MM.1S (cell line): ENCODE data around the gene SLC8A1.

Experiments used
- DNase-seq: peaks from one replicate; pipeline ENCODE4 v3.0.0-alpha.2; 2015
- H2AFZ ChIP-seq: fragments of 300-600 bp; sonication (generic); 2 replicates; pipeline ENCODE4 v1.6.0; 2016; ENCODE audit warnings: antibody characterized with exemption, low read length
- H3F3A ChIP-seq: fragments of 300-600 bp; sonication (generic); 2 replicates; pipeline ENCODE4 v1.6.1; 2016; ENCODE audit warnings: mild to moderate bottlenecking, antibody characterized with exemption, low read length, moderate library complexity, mixed read lengths; ENCODE audit not compliant: insufficient read depth
- H3K27ac ChIP-seq: fragments of 300-600 bp; sonication (generic); 2 replicates; pipeline ENCODE4 v1.5.1; 2016; ENCODE audit warnings: mild to moderate bottlenecking, low read length
- H3K27me3 ChIP-seq: fragments of 300-600 bp; sonication (generic); replicated peaks from 2 replicates; pipeline ENCODE4 v1.6.0; 2016; ENCODE audit warnings: low read length; ENCODE audit not compliant: insufficient read depth
- H3K36me3 ChIP-seq: fragments of 300-600 bp; sonication (generic); replicated peaks from 2 replicates; pipeline ENCODE4 v1.6.1; 2016; ENCODE audit warnings: mild to moderate bottlenecking, low read length, mixed read lengths; ENCODE audit not compliant: insufficient read depth
- H3K4me1 ChIP-seq: fragments of 300-600 bp; sonication (generic); 2 replicates; pipeline ENCODE4 v1.6.1; 2016; ENCODE audit warnings: low read length, mixed read lengths
- H3K4me2 ChIP-seq: fragments of 300-600 bp; sonication (generic); 2 replicates; pipeline ENCODE4 v1.6.0; 2016; ENCODE audit warnings: low read depth, low read length
- H3K4me3 ChIP-seq: fragments of 300-600 bp; sonication (generic); 2 replicates; pipeline ENCODE4 v1.5.1; 2016; ENCODE audit warnings: low read length, mixed read lengths
- H3K79me2 ChIP-seq: fragments of 300-600 bp; sonication (generic); 2 replicates; pipeline ENCODE4 v1.6.1; 2016; ENCODE audit warnings: mixed run types, low read length, mixed read lengths
- H3K9ac ChIP-seq: fragments of 300-600 bp; sonication (generic); 2 replicates; pipeline ENCODE4 v1.6.1; 2016; ENCODE audit warnings: low read length, mixed read lengths
- H3K9me2 ChIP-seq: fragments of 300-600 bp; sonication (generic); replicated peaks from 2 replicates; pipeline ENCODE4 v1.6.1; 2016; ENCODE audit warnings: mild to moderate bottlenecking, low read length, mixed read lengths; ENCODE audit not compliant: insufficient read depth
- H3K9me3 ChIP-seq: fragments of 300-600 bp; sonication (generic); replicated peaks from 2 replicates; pipeline ENCODE4 v1.6.1; 2016; ENCODE audit warnings: mild to moderate bottlenecking, low read length, mixed read lengths; ENCODE audit not compliant: insufficient read depth
- H4K20me1 ChIP-seq: fragments of 300-600 bp; sonication (generic); 2 replicates; pipeline ENCODE4 v1.6.1; 2016; ENCODE audit warnings: mild to moderate bottlenecking, low read length, moderate library complexity, mixed read lengths; ENCODE audit not compliant: insufficient read depth
- EZH2 ChIP-seq: fragments of 300-600 bp; sonication (generic); optimal IDR thresholded peaks from 2 replicates; pipeline ENCODE3; 2017; ENCODE audit warnings: low read depth, mild to moderate bottlenecking, antibody characterized with exemption, low read length, mixed read lengths
- EZH2phosphoT487 ChIP-seq: fragments of 300-600 bp; sonication (generic); IDR thresholded peaks from 2 replicates; pipeline ENCODE4 v1.6.1; 2018; ENCODE audit warnings: antibody characterized with exemption, low read length
- TF ChIP-seq, protein P1 (sequence below): fragments of 300-600 bp; sonication (generic); IDR thresholded peaks from 2 replicates; pipeline ENCODE4 v1.5.1; 2016; ENCODE audit warnings: antibody characterized with exemption, low read length, mixed read lengths

The SLC8A1 gene

DNA sequence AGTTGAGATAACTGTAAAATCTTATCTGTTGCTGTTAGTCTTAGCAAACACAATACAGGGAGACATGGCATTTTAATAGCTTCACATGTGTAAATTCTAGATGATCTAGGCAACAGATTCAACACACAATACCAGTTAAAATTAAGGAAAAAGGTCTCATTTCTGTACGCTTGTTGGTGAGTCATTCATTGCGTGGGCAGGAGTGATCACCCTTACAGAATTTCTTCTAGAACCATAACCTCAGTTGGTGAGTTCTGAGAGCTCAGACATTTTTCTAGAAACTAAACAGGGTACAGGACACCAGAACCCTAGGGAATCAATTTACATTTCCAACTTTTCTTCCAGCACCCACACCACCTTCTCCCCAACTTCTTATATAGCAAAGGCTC, 81.9 kb downstream of the SLC8A1 start:
- H3K4me3 ChIP-seq = no peak overlapping the region
- H3K9ac ChIP-seq = no peak overlapping the region
- H3K27me3 ChIP-seq = no peaks in the 10 kb centered on the region
- H2AFZ ChIP-seq = no peak overlapping the region
- H3F3A ChIP-seq = no peaks in the 10 kb centered on the region
- H3K79me2 ChIP-seq = no peaks in the 10 kb centered on the region
- no peaks in the 10 kb centered on the region for H3K4me1 ChIP-seq
- no peaks in the 10 kb centered on the region for H3K36me3 ChIP-seq
- no peak for DNase-seq
- no peaks in the 10 kb centered on the region for H3K9me2 ChIP-seq
- no peak overlapping the region for H3K4me2 ChIP-seq
- no peaks in the 10 kb centered on the region for H4K20me1 ChIP-seq
- no peaks in the 10 kb centered on the region for H3K9me3 ChIP-seq
- TF ChIP-seq EZH2phosphoT487 = no peak
- TF ChIP-seq EZH2 = no peak
- TF ChIP-seq, protein P1, sequence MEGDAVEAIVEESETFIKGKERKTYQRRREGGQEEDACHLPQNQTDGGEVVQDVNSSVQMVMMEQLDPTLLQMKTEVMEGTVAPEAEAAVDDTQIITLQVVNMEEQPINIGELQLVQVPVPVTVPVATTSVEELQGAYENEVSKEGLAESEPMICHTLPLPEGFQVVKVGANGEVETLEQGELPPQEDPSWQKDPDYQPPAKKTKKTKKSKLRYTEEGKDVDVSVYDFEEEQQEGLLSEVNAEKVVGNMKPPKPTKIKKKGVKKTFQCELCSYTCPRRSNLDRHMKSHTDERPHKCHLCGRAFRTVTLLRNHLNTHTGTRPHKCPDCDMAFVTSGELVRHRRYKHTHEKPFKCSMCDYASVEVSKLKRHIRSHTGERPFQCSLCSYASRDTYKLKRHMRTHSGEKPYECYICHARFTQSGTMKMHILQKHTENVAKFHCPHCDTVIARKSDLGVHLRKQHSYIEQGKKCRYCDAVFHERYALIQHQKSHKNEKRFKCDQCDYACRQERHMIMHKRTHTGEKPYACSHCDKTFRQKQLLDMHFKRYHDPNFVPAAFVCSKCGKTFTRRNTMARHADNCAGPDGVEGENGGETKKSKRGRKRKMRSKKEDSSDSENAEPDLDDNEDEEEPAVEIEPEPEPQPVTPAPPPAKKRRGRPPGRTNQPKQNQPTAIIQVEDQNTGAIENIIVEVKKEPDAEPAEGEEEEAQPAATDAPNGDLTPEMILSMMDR = no peak
- no peak overlapping the region for H3K27ac ChIP-seq

DNA sequence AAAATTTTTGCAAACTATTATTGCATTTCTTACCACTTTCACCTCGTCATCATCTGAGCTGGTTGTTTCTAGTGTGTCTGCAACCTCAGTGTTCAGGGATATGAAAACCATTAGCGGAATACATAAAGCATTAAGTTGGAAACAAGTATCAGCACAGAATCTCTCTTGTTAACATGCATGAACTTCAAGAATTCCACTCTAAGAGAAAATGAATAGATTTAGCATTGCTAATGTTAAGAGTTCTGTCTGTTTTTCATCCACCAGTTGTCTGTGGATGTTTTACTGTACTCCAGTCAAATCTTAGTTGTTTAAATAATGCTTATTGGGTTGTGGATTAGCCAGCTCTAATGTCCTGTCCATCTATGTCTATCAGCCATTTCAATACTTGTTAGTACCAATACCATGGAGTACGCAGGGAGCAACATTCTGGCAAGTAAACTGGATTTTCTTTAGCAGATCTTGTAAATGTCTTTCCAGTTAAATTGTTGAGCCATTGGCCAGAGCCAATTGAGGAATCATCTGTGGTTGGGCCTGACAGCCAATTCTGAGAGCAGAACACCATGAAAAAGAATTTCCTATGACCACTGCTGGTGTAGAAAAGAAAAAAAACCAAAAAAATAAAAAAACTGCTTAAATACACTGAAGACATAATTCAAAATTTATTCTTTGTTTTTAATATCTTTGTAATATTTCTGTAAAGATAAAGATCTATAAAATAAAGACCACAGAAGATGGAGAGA, 82.5 kb downstream of the SLC8A1 start:
- no peaks in the 10 kb centered on the region for H3K27me3 ChIP-seq
- no peak overlapping the region for H3K4me2 ChIP-seq
- H4K20me1 ChIP-seq = no peaks in the 10 kb centered on the region
- no peak overlapping the region for H3K4me3 ChIP-seq
- no peaks in the 10 kb centered on the region for H3K79me2 ChIP-seq
- H3K9ac ChIP-seq = no peak overlapping the region
- no peaks in the 10 kb centered on the region for H3K4me1 ChIP-seq
- H3K27ac ChIP-seq = no peak overlapping the region
- no peaks in the 10 kb centered on the region for H3K36me3 ChIP-seq
- no peak for TF ChIP-seq EZH2phosphoT487
- TF ChIP-seq EZH2 = no peak
- TF ChIP-seq, protein P1 = no peak
- DNase-seq = no peak
- no peak overlapping the region for H2AFZ ChIP-seq
- no peaks in the 10 kb centered on the region for H3K9me2 ChIP-seq
- no peaks in the 10 kb centered on the region for H3K9me3 ChIP-seq
- H3F3A ChIP-seq = no peaks in the 10 kb centered on the region

DNA sequence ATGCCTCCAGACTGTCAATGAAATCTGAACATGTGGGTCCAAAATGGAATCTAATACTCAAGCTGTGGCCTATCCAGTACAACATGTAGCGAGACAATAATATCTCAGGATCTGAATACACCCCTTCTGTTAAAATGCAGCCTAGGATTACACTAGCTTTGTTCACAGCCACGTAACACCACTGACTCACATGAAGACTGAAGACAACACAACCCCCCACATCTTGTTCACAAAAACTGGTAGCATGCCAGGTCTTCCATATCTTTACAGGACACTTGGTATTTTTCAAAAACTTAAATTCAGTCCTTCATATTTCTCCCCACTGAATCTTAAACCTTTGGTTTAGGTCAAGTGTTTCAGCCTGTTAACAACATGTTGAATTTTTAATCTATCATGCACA, 84.2 kb downstream of the SLC8A1 start:
- no peak overlapping the region for H2AFZ ChIP-seq

More for the DNA sequence above, 84.2 kb downstream of the SLC8A1 start:
- H3K9ac ChIP-seq = no peak overlapping the region
- H3K4me1 ChIP-seq = no peaks in the 10 kb centered on the region
- H3K27ac ChIP-seq = no peak overlapping the region
- H3K27me3 ChIP-seq = no peaks in the 10 kb centered on the region
- H3K9me2 ChIP-seq = no peaks in the 10 kb centered on the region
- no peak for DNase-seq
- no peaks in the 10 kb centered on the region for H3K9me3 ChIP-seq
- H3F3A ChIP-seq = no peaks in the 10 kb centered on the region
- no peaks in the 10 kb centered on the region for H3K79me2 ChIP-seq
- no peaks in the 10 kb centered on the region for H4K20me1 ChIP-seq
- no peak overlapping the region for H3K4me3 ChIP-seq
- no peaks in the 10 kb centered on the region for H3K36me3 ChIP-seq
- no peak overlapping the region for H3K4me2 ChIP-seq
- TF ChIP-seq EZH2 (no peak), EZH2phosphoT487 (no peak)
- TF ChIP-seq, protein P1 = no peak
